HG02852 (cell line): ENCODE results near the gene KIF3A.
A peak's percentile ranks its signal among the peaks of the same experiment; 100 is the strongest.

Source experiments
- ATAC-seq: cut with Tn5 transposase; IDR thresholded peaks from one replicate; pipeline ENCODE4 v1.9.1; 2021; ENCODE audit warnings: mild to moderate bottlenecking, moderate library complexity; ENCODE audit not compliant: unreplicated experiment

The KIF3A gene

GRCh38 chr5:132754947-132755346, 17.6 kb upstream of the KIF3A start:
- ATAC-seq, result no peak

GRCh38 chr5:132754111-132754510, 16.8 kb upstream of the KIF3A start:
- ATAC-seq, result no peak

DNA sequence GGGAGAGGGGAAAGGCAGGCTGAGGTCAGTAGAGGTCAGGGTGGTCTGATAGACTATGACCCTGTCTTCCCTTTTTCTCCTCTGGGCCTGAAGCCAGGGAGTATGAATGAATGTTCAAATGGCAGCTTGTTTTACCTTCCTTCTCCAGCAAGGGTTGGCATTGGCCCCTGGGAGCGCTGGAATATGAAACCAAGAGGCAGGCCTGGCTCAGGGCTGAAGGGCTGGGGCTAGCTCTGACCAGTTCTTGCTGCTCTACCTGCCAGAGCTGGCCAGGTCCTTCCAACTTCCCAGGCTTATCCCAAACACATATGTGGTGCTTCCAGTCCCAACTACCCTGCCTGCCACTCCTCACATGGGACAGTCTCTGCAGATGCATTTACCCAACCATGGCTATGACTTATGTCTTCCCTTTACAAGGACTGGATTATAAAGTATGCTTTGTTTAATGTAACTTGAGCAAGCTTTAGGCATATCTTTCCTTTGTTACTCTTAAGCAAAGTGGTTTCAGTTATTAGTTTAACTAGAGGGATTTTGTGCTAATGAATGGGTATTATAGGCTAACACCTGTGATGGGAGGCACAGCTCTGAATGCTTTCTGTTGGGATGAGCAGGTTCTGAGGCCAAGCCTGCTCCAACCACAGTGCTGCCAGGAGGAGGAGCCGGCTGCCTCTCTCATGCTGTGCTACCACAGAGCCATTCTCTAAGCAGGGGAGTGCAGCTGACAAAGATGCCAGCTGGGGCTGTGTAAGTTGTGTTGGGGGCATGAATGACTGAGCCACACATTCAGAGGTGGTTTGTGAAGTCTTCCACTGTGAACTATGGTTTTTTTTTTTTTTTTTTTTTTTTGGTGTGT, 16.0 kb upstream of the KIF3A start:
- no peak for ATAC-seq

DNA sequence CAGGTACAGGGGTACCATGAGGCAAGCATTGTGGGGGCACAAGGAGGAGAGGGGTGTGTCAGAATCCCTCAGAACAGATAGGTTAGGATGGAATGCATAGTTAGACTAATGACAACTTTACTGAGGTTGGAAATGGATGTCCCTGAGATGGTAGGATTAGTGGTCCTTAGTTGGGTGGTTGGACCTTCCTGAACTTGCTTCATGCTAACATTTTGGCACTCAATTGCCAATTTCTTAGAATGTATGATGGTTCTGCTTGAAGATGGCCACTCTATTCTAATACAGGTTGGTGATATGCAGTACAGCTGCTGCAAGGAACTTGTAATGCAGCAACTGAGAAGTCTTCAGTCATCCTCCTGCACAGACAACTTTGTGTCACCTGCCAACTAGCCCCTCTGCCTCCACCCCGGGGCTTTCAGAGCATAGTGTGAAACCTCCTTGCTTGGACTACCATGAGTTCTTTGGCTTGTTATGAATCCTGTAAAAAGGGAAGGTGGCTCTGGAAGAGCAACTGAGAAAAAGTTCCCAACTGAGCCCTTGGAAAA, 15.3 kb upstream of the KIF3A start:
- ATAC-seq, result no peak

GRCh38 chr5:132751971-132752580, 14.7 kb upstream of the KIF3A start:
- ATAC-seq, result no peak

- ATAC-seq, result no peak
Observed at GRCh38 chr5:132751444-132751843, 14.1 kb upstream of the KIF3A start.

GRCh38 chr5:132750471-132751230, 13.3 kb upstream of the KIF3A start:
- ATAC-seq, result no peak

DNA sequence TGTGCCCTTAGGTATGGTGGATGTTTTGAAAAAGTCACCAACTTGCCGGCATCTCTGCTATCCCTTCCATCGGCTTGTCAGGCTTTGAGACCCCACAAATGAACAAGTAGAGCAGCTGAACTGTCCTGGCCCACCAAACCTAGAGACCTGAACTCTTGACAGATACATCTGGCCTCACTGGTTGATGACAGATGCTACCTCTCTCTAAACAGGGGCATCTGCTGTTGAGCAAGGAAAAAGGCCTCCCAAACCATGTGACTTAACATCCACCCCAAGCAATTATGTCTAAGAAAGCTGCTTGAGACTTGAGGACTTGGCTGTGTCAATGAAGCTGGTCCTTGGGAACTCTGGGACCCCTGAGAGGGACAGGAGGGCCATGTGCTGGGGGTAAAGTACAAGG, 12.2 kb upstream of the KIF3A start:
- ATAC-seq, result no peak

DNA sequence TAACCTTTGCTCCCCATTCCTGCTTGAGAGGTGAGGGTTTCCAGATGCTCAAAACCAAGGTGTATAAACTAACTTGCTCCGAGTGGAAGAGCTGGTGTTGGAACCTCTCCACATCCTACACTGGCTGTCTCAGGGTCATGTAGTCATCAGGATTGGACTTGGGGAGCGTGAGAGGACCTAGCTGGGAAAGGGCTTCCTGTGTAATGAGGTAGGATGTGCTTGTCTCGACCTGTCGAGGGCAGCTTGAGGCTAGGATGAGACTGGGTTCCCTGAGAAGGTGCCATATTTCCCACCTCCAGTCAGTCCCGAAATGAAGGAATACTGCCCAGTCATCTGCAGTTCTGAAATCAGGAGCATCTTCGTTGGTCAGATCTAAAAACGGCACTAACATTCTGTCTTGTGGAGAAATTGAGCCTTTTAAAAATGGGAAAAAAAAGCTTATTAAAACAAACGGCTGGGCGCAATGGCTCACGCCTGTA, 11.2 kb upstream of the KIF3A start:
- no peak for ATAC-seq

- no peak for ATAC-seq
Observed at GRCh38 chr5:132747616-132748440, 10.5 kb upstream of the KIF3A start.

GRCh38 chr5:132746954-132747615, 9.7 kb upstream of the KIF3A start, which contains the start of gene CCNI2:
CCNI2 (plus strand) TSS chr5:132747426; CDS start chr5:132747496, 70 bp downstream.
- peak; percentile 53 for ATAC-seq

GRCh38 chr5:132746592-132746953, 9.2 kb upstream of the KIF3A start:
- ATAC-seq, result no peak

DNA sequence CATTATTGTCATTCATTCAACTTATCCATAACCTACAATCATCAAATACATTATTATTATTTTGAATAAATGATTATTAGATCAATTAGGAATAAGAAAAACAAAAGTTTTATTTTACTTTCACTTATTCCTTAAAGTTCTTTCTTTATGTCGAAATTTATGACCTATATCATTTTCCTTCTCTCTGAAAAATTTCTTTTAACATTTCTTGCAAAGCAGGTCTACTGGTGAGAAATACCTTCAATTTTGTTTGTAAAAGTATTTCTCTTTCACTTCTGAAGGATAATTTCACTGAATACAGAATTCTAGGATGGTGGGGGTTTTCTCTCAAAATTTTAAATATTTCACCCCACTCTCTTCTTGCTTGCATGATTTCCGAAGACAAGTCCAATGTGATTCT, 7.3 kb upstream of the KIF3A start:
- ATAC-seq, result no peak

- no peak for ATAC-seq
Observed at GRCh38 chr5:132742626-132743025, 5.3 kb upstream of the KIF3A start.

- no peak for ATAC-seq
Observed at GRCh38 chr5:132742158-132742557, 4.8 kb upstream of the KIF3A start.

DNA sequence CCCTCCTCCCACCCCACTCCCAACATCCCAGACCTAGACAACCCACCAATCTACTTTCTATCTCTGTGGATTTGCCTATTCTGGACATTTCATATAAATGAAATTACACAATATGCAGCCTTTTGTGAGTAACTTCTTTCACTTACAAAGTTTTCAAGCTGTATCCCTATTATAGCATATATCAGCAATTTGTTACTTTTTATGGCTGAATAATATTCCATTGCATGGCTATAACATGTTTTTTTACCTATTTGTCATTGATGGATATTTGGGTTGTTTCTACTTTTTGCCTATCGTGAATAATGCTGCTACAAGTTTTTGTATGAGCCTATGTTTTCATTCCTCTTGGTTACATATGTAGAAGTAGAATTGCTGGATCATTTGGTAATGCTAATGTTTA, 1.9 kb upstream of the KIF3A start:
- no peak for ATAC-seq

DNA sequence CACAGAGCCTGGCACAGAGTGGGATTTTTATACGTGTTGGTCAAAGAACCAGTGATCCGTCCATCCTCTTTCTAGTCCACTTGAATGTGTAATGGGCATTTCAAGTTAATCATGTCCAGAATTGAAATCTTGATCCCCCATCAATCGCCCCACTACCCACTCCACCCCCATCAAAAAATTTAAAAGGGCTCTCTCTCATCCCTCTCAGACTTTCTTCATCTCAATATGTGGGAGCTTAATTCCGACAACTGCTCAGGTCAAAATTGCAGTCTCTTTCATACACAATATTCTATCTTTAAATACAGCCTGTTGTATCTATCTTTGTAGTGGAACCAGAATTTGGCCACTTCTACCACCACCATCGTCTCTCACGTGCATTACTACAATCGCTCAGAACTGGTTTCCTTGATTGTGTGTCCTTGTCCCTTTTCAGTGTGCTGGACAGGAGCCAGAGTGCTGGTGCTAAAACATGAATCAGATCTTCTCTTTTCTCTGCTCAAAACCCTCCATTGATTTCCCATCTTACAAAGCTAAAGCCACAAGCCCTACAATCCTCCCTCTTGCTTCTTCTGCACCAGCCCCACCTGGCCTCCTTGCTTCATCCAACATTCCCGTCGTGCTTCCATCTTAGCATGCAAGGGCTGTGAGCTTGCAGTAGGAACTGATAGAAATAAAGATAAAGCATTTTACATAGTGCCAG, 786 bp upstream of the KIF3A start:
- no peak for ATAC-seq

GRCh38 chr5:132734687-132735086, 2.7 kb downstream of the KIF3A start:
- no peak for ATAC-seq

- no peak for ATAC-seq
Observed at GRCh38 chr5:132733499-132734148, 3.7 kb downstream of the KIF3A start.
